Measurements from ENCODE around the gene CCDC88A. TPM values are rescaled to one million over a fixed set of nuclear protein-coding genes. Genes with fewer than 3 reads are reported as not detected.
"Not testable (repeated sequence)": the region's sequence is repeated elsewhere in the genome, so short reads cannot be mapped to it uniquely, and the experiment has no call there.

The CCDC88A gene
- polyA plus RNA-seq, 10 donors = 41.6 to 94.2 (median 65.4) TPM

GRCh38 chr2:55245411-55245810 lies 174.2 kb downstream of the CCDC88A start:
- no peak for DNase-seq

- no peak for DNase-seq
These were observed 177.0 kb downstream of the CCDC88A start for GRCh38 chr2:55242617-55243016.

- DNase-seq = not testable (repeated sequence)
These were observed 178.1 kb downstream of the CCDC88A start for GRCh38 chr2:55241582-55241981.

GRCh38 chr2:55239656-55240222 lies 179.9 kb downstream of the CCDC88A start:
- DNase-seq = no peak

Other genes with a start within 250 kb of the CCDC88A start
- gene CLHC1, start 187.6 kb downstream of the CCDC88A start, polyA plus RNA-seq (ENCODE audit: insufficient read length in 10 of 10) = 10 to 100 TPM in 6 of 10 donors, 1 to 10 TPM in 4; 4.9 to 17.6 (median 11.9) TPM
- 1,000 to 10,000 TPM; 1,691 to 2,558 (median 2,142) TPM for gene RPS27A, start 187.2 kb downstream of the CCDC88A start, polyA plus RNA-seq (ENCODE audit: insufficient read length in 10 of 10)
- 10 to 100 TPM; 17.0 to 23.7 (median 21.4) TPM for gene MTIF2, start 150.6 kb downstream of the CCDC88A start, polyA plus RNA-seq (ENCODE audit: insufficient read length in 10 of 10)
- gene CFAP36, start 99.9 kb upstream of the CCDC88A start, polyA plus RNA-seq (ENCODE audit: insufficient read length in 10 of 10) = 10 to 100 TPM; 26.1 to 45.5 (median 32.8) TPM
- 10 to 100 TPM; 36.6 to 50.3 (median 44.8) TPM for gene PPP4R3B, start 197.8 kb upstream of the CCDC88A start, polyA plus RNA-seq (ENCODE audit: insufficient read length in 10 of 10)

Measured in muscle of back (tissue), 11 donors.